ENCODE measurements around the gene ZEB2. TPM values are rescaled to one million over a fixed set of nuclear protein-coding genes. Genes with fewer than 3 reads are reported as not detected.

ZEB2 gene
- total RNA-seq, 2 donors from 2014 or later, result 76.1 to 91.7 TPM

- no peaks in the 10 kb centered on the region for H3K36me3 ChIP-seq
Measured at GRCh38 chr2:144541396-144541795, 21.5 kb upstream of the ZEB2 start.

GRCh38 chr2:144539289-144539782 lies 19.4 kb upstream of the ZEB2 start:
- Histone ChIP-seq H3K27me3 (no peaks in the 10 kb centered on the region), H3K4me3 (no peak overlapping the region), H3K9me3 (no peaks in the 10 kb centered on the region), H3K36me3 (no peaks in the 10 kb centered on the region), H3K27ac (no peak overlapping the region), H3K4me1 (no peaks in the 10 kb centered on the region)
- TF ChIP-seq CTCF (IDR thresholded peaks at IDR 0.05), result no peak
- no peak for DNase-seq (ENCODE audit: low spot score)

More at GRCh38 chr2:144541396-144541795, 21.5 kb upstream of the ZEB2 start:
- Histone ChIP-seq H3K27ac (no peak overlapping the region), H3K27me3 (no peaks in the 10 kb centered on the region), H3K4me3 (no peak overlapping the region), H3K9me3 (no peaks in the 10 kb centered on the region), H3K4me1 (no peaks in the 10 kb centered on the region)
- no peak for TF ChIP-seq CTCF (IDR thresholded peaks at IDR 0.05)
- no peak for DNase-seq (ENCODE audit: low spot score)

- no peaks in the 10 kb centered on the region for H3K27me3 ChIP-seq
- no peak for TF ChIP-seq CTCF (IDR thresholded peaks at IDR 0.05)
- no peaks in the 10 kb centered on the region for H3K4me1 ChIP-seq
- no peaks in the 10 kb centered on the region for H3K36me3 ChIP-seq
- no peaks in the 10 kb centered on the region for H3K9me3 ChIP-seq
- H3K27ac ChIP-seq, result no peak overlapping the region
- no peak for DNase-seq (ENCODE audit: low spot score)
- H3K4me3 ChIP-seq, result no peak overlapping the region
Measured at GRCh38 chr2:144535300-144535699, 15.4 kb upstream of the ZEB2 start.

- DNase-seq (ENCODE audit: low spot score), result no peak
- TF ChIP-seq CTCF (IDR thresholded peaks at IDR 0.05), result no peak
- no peaks in the 10 kb centered on the region for H3K4me1 ChIP-seq
- H3K36me3 ChIP-seq, result no peaks in the 10 kb centered on the region
- H3K9me3 ChIP-seq, result no peaks in the 10 kb centered on the region
- H3K27ac ChIP-seq, result no peak overlapping the region
- H3K4me3 ChIP-seq, result no peak overlapping the region
- H3K27me3 ChIP-seq, result no peaks in the 10 kb centered on the region
Measured at GRCh38 chr2:144533221-144533620, 13.3 kb upstream of the ZEB2 start.

- Histone ChIP-seq H3K36me3 (no peaks in the 10 kb centered on the region), H3K27ac (no peak overlapping the region), H3K27me3 (no peaks in the 10 kb centered on the region), H3K4me1 (peaks cover 0 to 4% of the 10 kb centered on the region in 2 donors), H3K4me3 (no peak overlapping the region), H3K9me3 (no peaks in the 10 kb centered on the region)
- DNase-seq (ENCODE audit: low spot score), result no peak
- no peak for TF ChIP-seq CTCF (IDR thresholded peaks at IDR 0.05)
Measured at GRCh38 chr2:144530596-144530995, 10.7 kb upstream of the ZEB2 start.

- no peak overlapping the region for H3K4me3 ChIP-seq
- no peak for TF ChIP-seq CTCF (IDR thresholded peaks at IDR 0.05)
- no peak overlapping the region for H3K27ac ChIP-seq
- H3K36me3 ChIP-seq, result no peaks in the 10 kb centered on the region
- no peak for DNase-seq (ENCODE audit: low spot score)
- peaks cover 0 to 4% of the 10 kb centered on the region in 2 donors for H3K4me1 ChIP-seq
- no peaks in the 10 kb centered on the region for H3K27me3 ChIP-seq
- H3K9me3 ChIP-seq, result no peaks in the 10 kb centered on the region
Measured at GRCh38 chr2:144529841-144530240, 9.9 kb upstream of the ZEB2 start.
